Prostate gland (tissue), 2 donors: ENCODE results near the gene SND1.

ENCODE experiments used
- POLR2AphosphoS5 ChIP-seq: sonication (generic); formaldehyde crosslinking; IDR thresholded peaks from one replicate; pipeline ENCODE4 v1.6.1; 2017; ENCODE audit warnings: antibody characterized with exemption
- TF ChIP-seq, protein P1 (sequence below), 4 experiments: fragments of 200-600 bp in 2 of 4; fragments of 450-650 bp in 2 of 4; sonication (generic) in 2 of 4; IDR thresholded peaks; 1 replicate in 3 of 4; 2 replicates in 1 of 4; pipeline ENCODE4 v1.5.1; 2016 to 2019; ENCODE audit warnings: antibody characterized with exemption in 4 of 4, mild to moderate bottlenecking in 2 of 4, moderate library complexity in 2 of 4

DNA sequence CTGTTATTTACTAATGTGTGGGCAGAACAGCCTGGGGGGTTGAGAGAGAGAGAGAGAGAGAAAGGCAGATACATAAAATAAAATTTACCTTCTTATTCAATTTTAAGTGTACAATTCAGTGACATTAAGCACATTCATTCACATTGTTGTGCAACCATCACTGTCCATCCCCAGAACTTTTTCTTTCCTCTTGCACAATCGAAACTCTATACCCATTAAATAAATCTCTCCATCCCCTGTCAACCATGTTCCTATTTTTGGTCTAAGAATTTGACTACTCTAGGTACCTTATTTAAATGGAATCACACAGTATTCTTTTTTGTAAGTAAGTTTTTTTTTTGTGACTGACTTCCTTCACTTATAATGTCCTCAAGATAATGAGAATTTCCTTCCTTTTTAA is 181.6 kb downstream of the SND1 start:
- TF ChIP-seq, protein P1, sequence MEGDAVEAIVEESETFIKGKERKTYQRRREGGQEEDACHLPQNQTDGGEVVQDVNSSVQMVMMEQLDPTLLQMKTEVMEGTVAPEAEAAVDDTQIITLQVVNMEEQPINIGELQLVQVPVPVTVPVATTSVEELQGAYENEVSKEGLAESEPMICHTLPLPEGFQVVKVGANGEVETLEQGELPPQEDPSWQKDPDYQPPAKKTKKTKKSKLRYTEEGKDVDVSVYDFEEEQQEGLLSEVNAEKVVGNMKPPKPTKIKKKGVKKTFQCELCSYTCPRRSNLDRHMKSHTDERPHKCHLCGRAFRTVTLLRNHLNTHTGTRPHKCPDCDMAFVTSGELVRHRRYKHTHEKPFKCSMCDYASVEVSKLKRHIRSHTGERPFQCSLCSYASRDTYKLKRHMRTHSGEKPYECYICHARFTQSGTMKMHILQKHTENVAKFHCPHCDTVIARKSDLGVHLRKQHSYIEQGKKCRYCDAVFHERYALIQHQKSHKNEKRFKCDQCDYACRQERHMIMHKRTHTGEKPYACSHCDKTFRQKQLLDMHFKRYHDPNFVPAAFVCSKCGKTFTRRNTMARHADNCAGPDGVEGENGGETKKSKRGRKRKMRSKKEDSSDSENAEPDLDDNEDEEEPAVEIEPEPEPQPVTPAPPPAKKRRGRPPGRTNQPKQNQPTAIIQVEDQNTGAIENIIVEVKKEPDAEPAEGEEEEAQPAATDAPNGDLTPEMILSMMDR (IDR thresholded peaks at IDR 0.05) = no peak
- no peak for TF ChIP-seq POLR2AphosphoS5
